ENCODE results near the gene NEK4.

GRCh38 chr3:52779837-52780585 lies 9.3 kb upstream of the NEK4 start:
- TF ChIP-seq CTCF (IDR thresholded peaks at IDR 0.05): no peak
- TF ChIP-seq EZH2 (IDR thresholded peaks at IDR 0.05; ENCODE audit: borderline replicate concordance, insufficient read depth, low read depth, low read length, poor library complexity, severe bottlenecking): no peak

Measured in B cell (primary cell).